Measurements from ENCODE around the gene ZBTB46. TPM values are rescaled to one million over a fixed set of nuclear protein-coding genes. Genes with fewer than 3 reads are reported as not detected.
"Not testable (repeated sequence)": the region's sequence is repeated elsewhere in the genome, so short reads cannot be mapped to it uniquely, and the experiment has no call there.

Gene ZBTB46
- total RNA-seq, 1 donor from 2014 or later: 9.0 TPM

DNA sequence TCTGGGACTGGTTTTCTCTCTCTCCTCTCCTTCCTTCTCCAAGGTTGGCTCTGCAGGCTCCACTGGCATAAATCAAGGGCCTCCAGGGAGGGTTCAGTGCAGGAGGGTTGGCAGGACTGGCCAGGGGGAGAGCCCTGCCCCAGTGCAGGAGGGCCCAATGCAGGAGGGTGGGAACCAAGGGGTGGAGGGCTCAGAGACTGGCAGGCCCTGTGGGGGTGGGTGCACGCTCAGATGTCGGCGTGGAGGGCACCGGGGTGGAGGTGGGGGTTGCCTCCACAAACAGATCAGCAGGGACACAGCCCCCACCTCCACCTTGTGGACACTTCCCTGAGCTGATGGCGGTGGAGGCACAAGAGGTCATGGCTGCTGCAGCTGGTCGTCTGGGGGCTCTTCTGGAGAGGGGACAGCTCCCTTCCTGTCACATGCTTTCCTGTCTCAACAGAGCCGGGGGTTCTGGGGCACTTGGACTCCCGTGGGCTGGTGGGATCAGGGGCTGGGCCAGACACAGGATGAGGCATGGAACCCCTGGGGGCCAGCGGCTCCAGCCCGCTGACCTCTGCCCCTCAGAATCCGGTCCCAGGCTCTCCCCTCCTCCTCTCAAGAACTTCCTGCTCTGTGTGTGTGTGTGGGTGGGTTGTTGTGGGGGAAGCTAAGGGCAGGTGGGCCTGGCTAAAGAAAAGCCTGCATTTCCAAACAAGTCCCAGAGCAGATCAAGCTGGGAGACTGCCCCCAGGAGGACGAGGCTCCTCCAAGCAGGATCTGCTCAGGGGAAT, 27.5 kb upstream of the ZBTB46 start:
- DNase-seq (ENCODE audit: low spot score): no peak

DNA sequence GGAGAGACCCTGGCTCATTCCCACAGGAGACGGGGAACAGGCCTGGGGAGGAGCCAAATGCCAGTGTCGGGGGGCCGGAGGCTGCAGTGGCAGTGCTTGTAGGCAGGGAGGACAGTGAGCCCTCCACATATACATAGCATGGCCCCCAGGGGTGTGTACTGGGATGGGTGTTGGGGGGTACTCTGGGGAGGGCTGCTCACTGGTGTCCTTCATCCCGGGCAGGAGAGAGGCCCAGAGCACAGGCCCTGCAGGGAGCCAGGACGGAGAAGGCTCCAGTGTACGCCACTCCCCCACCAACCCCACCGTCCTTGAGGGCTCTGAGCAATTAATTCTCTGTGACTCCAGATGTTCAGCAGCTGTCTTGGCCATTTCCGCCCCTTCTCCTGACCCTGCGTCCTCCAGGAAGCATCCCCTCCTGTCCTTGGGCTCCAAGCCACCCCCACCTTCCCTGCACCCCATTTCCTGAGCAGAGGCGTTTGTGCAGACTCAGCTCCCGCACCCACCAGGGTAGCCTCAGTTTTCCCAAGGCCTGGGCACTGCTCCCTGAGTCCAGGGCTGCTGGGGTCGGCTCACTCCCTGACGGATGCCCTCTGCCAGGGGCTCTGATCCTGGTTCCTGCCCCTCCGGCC, 26.8 kb upstream of the ZBTB46 start:
- DNase-seq (ENCODE audit: low spot score): no peak

DNA sequence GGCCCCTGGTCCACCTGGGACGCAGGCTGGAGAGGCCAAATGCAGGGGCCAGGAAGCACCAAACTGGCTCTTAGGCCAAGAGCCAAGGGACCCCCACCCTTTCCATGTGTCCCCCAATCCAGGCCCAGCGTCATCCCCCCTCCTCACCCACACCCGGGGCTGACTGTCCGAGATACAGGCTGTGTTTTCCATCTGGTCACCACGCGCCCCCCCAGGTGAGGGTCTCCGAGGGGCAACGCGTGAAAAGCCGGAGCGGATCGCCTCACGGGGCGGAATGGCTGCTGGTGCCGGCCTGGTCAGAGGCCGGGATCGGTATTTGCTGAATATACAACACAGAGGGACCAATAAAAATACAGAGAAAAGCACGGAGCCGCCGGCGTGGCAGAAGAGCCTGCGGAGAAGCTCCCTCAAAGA, 25.0 kb upstream of the ZBTB46 start:
- no peak for DNase-seq (ENCODE audit: low spot score)

DNA sequence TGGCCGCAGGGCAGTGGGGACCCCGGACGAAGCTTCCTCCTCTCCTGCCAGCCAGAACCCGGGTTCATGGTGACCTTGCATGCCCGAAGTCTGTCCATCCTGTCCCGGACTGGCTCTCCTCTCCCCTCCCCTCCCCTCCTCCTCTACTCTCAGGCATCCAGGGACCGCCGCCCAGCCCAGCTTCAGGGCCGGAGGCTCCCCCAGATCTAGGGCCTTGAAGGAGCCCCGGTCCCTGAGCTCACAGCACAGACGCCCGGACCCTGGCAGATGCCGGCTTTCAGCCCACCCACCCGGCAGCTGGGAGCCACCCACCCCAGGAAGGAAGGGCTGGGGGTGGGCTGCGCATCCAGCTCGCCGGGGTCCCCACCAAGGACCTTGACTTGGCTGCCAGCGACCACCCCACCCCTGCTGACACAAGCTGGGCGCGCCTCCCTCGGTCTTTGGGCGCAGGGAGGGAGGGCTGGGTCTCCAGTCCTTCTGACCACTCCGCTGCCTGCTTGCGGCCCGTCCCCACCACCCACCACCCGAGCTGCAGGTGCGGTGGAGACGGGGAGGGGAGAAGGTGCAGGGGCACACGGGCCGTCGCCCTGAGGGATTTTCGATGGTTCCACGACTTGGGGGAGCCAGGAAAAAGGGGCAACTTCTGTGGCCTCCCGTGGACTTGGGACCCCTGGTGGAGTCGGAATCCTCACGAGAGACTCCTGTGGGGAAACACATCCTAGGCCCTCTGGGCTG, 24.5 kb upstream of the ZBTB46 start:
- DNase-seq (ENCODE audit: low spot score): no peak

DNA sequence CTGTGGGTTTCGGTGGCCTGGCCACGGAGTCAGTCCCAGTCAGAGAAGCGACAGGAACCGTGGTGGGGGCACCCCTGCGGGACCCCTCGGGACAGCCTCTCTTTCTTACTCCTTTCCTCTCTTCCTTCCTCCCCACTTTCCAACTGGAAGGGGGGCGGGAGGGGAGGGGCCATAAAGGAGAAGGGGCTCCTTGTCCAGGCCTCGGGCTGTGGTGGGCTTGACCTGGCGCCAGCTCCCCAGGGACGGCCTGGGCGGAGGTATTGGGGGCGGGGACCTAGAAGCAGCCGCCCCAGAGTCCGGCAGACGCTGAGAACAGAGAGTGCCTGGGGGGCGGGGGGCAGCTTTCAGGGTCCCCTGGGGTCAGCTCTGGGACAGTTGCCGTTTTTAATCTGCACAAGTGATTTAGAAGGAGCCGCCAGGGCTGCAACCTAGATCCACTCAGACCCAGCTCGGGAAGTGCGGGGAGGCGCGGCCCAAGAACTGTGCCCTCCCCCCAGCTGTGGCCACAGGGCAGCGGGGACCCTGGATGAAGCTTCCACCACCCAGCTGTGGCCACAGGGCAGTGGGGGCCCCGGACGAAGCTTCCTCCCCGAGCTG, 23.8 kb upstream of the ZBTB46 start:
- DNase-seq (ENCODE audit: low spot score): no peak

DNA sequence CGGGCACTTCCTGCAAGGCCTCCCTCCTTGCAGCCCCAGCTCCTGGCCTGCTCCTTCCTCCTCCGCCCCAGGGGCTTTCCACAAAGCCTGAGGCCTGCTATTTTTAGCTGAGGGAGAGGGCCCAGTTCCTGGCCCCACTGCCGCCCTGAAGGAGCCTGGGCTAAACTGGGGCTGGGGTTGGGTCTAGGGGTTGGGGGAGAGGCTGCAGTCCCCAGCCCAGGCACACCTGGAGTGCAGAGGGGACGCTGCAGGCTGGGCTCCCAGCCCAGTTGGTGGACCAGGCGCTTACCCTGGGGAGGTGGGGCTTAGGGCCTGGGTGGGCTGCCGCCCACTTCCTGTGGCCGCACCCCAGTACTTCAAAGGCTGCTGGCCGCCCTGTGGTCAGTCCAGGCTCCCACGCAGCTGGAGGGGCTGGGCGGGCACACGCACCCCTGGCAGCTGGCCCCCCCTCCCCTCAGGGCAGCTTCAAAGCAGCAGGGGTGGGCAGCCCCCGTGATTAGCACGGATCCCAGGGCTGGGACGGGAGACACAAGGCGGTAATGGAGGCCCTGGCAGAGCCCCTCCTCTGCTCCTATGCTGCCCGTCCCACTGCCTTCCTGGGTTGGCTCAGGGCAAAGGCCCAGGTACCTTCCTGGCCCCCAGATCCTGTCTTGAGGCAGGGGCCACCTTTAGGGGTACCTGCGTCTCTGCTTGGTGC, 23.2 kb upstream of the ZBTB46 start:
- DNase-seq (ENCODE audit: low spot score): no peak

DNA sequence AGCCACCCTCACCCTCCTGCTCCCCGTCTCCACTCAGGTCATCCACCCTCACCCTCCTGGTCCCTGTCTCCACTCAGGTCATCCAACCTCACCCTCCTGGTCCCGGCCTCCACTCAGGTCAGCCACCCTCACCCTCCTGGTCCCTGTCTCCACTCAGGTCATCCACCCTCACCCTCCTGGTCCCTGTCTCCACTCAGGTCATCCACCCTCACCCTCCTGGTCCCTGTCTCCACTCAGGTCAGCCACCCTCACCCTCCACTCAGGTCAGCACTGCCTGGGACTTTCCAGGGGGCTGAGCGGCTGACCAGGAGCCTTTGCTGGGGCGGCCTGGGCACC, 22.6 kb upstream of the ZBTB46 start:
- not testable (repeated sequence) for DNase-seq (ENCODE audit: low spot score)

DNA sequence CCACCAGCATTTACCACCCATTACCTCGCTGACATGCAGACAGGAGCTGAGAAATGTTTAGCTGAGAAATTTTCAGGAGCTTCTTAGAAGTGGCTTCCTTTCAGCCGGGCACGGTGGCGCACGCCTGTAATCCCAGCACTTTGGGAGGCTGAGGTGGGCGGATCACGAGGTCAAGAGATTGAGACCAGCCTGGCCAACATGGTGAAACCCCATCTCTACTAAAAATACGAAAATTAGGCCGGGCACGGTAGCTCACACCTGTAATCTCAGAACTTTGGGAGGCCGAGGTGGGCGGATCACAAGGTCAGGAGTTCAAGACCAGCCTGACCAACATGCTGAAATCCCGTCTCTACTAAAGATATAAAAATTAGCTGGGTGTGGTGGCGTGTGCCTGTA, 20.5 kb upstream of the ZBTB46 start:
- not testable (repeated sequence) for DNase-seq (ENCODE audit: low spot score)

DNA sequence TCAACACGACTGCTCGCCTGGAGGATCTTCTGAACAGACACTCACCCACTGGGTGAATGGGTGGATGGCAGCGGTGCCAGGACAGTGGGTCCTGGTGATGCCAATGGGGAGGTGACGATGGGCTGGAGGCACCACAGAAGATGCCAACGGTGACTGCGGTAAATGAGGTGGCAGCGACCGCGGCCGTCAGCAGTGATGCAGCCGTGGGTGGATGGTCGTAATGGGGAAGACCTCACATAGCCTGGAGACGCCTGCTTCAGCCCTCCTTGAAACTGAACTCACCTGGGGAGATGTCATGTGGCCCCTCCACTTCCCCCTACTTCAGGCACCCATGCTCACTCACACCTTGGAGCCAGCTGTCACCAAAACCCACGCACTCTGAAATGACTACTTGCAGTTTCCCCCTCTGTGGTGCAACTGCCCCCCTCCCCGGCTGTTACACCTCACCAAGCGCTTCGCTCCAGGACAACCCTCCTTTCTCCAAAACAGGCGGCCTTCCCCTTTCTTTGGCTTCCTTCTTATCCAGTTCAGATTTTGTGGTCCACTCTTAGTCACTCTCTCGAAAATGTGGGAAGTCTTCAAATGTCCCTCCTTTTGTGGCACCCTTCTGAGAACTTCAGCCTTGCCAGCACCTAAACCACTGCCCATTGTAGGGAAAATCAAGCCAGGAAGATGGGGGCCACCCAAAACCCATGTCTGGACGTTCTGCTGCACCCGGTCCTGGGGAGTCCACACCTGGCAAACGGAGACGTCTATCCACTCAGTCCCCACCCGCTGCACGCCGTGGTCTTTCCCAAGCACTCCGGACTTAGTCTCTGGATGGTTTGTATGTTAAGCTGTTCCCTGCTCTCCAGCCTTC, 19.9 kb upstream of the ZBTB46 start:
- no peak for DNase-seq (ENCODE audit: low spot score)

DNA sequence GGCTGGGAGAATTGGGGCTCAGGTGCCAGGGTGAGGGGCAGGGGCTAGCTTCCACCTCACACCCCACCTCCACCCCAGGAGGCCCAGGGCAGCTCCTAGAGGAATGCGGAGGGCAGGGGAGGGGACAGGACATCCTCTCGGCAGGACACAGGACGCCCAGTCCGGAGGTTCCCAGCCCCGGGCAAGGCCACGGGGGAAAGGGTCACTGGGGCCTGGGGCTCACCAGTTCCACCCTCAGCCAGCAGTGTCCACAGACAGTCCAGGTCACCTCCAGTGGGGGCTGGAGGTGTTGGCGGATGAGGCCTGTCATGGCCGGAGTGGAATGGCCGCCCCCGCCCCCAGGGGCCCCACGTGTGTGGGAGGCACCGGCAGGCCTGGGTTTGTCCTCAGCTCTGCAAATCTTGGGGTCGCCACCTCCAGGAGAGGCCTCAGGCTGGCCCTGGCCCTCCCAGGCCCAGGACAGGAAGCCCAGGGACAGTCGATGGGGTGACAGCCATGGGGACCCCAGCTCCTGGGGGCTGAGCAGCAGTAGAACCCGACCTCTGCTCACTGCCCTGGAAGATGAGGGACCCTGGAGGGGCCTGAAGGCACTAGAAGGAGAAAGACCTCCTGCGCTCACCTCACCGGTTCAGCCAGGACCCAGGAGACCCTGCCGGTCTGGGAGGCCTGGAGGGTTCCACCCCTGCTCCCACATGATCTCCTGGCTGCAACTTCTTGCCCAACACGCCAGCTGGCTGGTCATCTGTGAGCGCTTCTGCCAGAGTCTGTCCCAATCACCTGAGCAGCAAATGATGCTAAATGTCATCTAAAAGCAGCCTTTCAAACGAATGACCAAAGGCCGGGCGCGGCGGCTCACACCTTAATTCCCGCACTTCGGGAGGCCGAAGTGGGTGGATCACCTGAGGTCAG, 17.2 kb upstream of the ZBTB46 start:
- DNase-seq (ENCODE audit: low spot score): no peak

DNA sequence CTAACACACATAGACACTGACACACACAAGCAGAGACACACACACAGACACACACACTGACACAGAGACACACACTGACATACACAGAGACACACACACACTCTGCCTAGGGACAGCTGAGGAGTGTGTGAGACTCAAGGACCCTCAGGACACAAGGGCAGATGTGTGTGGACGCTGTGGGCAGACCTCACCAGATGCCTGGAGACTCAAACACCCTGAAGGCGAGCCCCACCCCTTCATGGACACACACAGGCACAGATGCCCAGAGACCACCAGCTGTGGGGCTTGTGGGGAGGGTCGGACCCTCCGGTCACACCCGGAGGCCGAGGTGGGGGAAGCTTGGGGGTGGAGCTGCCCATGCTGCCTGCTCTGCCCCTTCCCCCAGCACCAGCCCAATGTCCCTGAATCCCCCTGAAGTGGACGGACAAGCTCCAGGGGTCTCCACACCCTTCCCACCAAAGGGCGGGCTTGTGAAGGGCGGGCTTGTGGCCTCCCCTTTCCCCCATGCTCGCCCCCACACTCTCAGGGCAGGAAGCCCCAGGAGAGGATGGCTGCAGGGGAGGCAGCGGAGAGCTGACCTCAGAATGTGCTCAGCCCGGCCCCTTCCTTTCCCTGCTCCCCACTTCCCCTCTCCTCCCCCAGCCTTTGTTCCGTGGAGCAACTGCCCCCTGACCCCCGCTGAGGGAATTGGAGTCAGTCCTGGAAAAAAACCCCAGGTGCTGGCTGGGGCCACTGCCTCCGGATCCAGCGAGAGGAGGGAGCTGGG, 16.4 kb upstream of the ZBTB46 start:
- no peak for DNase-seq (ENCODE audit: low spot score)

DNA sequence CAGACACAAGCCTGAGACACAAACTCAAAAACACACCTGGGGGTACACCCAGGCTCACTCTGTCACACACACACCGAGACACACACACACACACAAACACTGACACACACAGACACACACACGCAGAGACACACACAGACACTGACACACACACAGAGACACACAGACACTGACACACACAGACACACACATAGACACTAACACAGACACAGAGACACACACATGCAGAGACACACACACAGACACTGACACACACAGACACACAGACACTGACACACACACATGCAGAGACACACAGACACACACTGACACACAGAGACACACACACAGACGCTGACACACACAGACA, 15.8 kb upstream of the ZBTB46 start:
- no peak for DNase-seq (ENCODE audit: low spot score)

DNA sequence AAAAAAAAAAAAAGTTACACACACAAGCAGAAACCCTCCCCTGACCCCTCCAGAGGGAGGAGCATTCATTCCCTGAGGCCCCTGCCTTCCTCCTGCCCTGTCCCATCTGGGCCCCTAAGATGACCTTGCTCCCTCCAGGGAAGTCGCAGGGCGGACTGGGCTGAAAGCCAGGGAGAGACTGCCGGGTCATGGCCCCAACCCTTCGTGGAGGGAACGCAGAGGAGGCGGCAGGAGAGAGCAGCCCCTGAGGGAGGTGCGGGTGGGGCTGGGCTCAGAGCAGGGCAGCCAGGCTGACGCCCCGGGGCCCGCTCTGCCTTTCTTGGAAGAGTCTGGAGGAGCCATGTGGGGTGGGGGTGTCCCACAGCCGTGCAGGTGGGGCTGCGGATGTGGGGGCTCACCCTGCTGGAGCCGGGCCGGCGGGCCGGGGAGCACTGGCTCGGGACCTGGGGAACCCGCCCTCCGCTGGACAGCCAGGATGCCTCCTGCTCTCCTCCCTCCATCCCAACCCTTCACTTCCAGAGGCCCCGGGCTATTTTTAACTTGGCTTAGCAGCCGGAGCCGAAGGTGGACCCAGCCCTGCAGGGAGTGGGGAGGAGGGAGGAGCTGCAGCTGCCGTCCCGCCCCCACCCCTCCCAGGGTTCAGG, 15.2 kb upstream of the ZBTB46 start:
- no peak for DNase-seq (ENCODE audit: low spot score)

DNA sequence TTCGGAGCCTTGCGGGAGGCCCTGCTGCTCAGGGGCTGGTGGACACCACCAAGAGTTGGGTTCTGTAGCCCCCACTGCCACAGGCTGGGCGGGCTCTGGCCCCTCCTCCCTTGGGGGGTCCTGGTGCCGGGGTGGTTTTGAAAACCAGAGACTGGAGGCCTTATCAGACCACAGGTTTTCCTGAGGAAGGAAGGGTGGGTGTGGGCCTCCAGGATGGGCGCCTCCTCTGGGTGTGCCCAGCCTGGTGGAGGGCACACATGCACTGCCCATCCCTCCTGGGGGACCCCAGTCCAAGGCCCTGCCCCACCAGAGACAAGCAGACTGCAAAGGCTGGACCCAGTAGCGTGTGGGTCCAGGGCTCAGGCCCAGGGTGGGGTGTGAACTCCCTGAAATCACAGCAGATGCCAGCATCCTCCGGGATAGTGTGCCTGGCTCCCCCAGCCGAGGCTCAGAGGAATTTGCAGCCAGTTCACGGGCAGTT, 13.5 kb upstream of the ZBTB46 start:
- DNase-seq (ENCODE audit: low spot score): no peak

DNA sequence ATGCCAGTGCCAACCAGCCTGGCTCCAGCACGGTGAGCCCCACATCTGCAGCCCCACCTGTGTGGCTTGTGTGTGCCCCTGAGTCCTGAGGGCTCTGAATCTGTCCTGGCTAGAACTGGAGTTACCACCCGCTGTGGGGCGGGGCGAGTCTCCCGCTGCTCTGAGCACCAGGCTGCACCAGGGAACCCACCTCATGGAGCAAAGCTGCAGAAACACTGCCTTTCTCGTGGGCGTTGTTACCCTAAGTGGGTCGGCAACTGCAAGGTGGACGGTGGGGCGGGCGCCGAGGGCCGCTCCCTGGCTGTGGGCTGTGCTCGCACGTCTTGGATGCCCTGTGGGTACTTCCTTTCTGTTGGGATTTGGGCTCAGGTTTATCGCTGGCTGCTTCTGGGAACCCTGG, 12.7 kb upstream of the ZBTB46 start:
- no peak for DNase-seq (ENCODE audit: low spot score)

DNA sequence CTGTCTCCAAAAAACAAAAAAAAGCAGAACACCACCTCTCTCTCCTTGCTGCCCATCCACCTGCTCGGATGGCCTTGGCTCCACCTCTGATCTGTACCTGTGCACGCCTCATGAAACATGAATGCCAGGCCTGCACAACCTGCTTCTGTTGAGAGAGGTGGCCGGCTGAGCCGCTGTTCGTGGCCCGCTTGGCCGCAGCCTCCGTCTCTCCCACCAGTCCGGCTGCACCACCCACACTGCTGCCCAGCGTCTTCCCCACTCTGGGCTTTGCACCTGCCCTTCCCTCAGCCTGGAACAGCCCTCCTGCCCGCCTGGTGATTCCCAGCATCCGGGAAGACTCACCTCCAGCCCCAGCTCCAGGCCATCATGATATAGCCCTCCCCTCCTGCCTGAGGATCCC, 12.2 kb upstream of the ZBTB46 start:
- DNase-seq (ENCODE audit: low spot score): no peak

DNA sequence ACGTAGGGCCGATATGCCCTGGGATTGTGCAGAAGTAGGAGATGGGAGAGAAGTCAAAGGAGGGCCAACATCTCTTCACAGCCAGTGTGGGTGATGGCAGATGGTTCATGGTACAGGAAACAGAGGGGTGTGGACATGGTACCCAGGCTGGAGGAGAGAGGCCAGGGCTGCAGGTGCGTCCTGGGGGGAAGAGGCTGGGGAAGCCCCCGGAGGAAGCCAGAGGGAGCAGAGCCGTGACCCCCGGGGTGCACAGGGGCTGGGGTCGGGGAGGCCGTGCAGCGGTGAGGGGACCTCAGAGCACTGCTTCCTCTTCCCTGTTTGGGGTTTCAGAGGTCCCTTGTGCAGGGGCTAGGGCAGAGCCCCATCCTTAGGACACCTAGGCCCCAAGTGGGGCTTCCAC, 11.2 kb upstream of the ZBTB46 start:
- DNase-seq (ENCODE audit: low spot score): no peak

DNA sequence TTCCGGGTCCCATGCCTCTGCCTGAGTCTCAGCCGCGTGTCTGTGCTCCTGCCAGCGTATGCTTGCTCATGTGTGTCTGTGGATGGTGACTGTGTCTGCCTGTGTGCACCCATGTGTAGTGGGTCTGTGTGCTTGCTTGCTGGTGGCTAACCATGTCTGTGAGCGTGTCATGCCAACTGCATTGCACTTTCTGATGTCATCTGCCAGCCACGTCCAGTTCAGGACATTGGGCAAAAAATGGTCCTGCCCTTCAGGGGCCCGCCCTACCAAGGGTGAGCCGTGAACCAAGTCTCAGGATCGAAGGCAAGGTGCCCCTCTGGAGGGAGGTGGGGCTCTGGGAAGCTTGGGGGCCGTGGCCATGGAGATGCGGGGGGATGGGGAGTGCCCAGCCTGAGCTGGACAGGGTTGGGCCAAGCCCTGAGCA, 9.4 kb upstream of the ZBTB46 start:
- DNase-seq (ENCODE audit: low spot score): no peak

DNA sequence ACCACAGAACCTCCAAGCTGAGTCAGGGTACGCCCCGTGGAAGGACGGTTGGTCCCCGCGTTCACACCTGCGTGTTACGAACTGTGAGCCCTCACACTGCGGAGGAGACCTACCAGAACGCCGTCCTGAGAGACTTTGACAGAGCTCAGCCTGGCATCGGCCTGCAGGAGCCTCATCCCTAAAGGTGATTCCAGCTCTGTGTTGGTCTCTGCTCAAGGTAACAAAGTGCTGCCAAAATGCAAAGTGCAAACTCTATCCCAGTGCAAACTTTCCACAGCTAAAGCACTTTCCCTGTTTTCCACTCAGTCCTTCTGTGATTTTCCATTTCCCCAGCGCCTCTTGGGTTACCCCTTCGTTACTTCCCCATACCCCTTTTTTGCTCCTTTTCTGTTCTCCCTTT, 8.6 kb upstream of the ZBTB46 start:
- no peak for DNase-seq (ENCODE audit: low spot score)

Measured in mucosa of gallbladder (tissue), 1 donor.